Spleen (tissue), 11 donors: Measurements from ENCODE around the gene GCK. TPM values are rescaled to one million over a fixed set of nuclear protein-coding genes. Genes with fewer than 3 reads are reported as not detected.
"Not testable (repeated sequence)": the region's sequence is repeated elsewhere in the genome, so short reads cannot be mapped to it uniquely, and the experiment has no call there.

Experiments
- DNase-seq: peaks from one replicate; pipeline ENCODE4 v3.0.0-alpha.2; 2020
- H3K27ac ChIP-seq, 8 donors: fragments of 200-600 bp; sonication (generic) in 7 of 8; 1 replicate in 4 of 8; 2 replicates in 4 of 8; pipeline versions ENCODE4 v1.5.0 to v1.8.0; 2016 to 2021; ENCODE audit warnings: inconsistent platforms in 4 of 8, mild to moderate bottlenecking in 4 of 8, moderate library complexity in 1 of 8
- H3K27me3 ChIP-seq, 7 donors: fragments of 200-600 bp; sonication (generic) in 6 of 7; replicated peaks in 1 of 7; 1 replicate in 4 of 7; 2 replicates in 3 of 7; pipeline versions ENCODE4 v1.5.0 to v1.8.0; 2016 to 2021; ENCODE audit warnings: inconsistent platforms in 3 of 7, mild to moderate bottlenecking in 1 of 7
- H3K36me3 ChIP-seq, 6 donors: fragments of 200-600 bp; sonication (generic) in 5 of 6; 1 replicate in 4 of 6; 2 replicates in 2 of 6; pipeline versions ENCODE4 v1.5.0 to v1.8.0; 2016 to 2021; ENCODE audit warnings: inconsistent platforms in 2 of 6
- H3K4me1 ChIP-seq, 6 donors: fragments of 200-600 bp; sonication (generic) in 5 of 6; 1 replicate in 3 of 6; 2 replicates in 3 of 6; pipeline versions ENCODE4 v1.5.0 to v1.8.0; 2016 to 2021; ENCODE audit warnings: inconsistent platforms in 3 of 6
- H3K4me3 ChIP-seq, 8 donors: fragments of 200-600 bp; sonication (generic) in 7 of 8; 1 replicate in 4 of 8; 2 replicates in 4 of 8; pipeline versions ENCODE4 v1.5.0 to v1.8.0; 2016 to 2021; ENCODE audit warnings: inconsistent platforms in 4 of 8, mild to moderate bottlenecking in 4 of 8, moderate library complexity in 2 of 8
- H3K9me3 ChIP-seq, 8 donors: fragments of 200-600 bp; sonication (generic) in 7 of 8; 1 replicate in 4 of 8; 2 replicates in 4 of 8; pipeline versions ENCODE4 v1.5.0 to v1.8.0; 2016 to 2021; ENCODE audit warnings: inconsistent platforms in 4 of 8
- CTCF ChIP-seq, 11 experiments: fragments of 200-600 bp in 7 of 11; fragments of 450-650 bp in 4 of 11; sonication (generic) in 4 of 11; IDR thresholded peaks in 8 of 11; conservative IDR thresholded peaks in 3 of 11; 1 replicate in 7 of 11; 2 replicates in 4 of 11; pipeline versions ENCODE4 v1.4.0 to v1.8.0; 2016 to 2021; ENCODE audit warnings: antibody characterized with exemption in 11 of 11, inconsistent platforms in 4 of 11, mild to moderate bottlenecking in 1 of 11
- POLR2A ChIP-seq, 3 donors: fragments of 450-650 bp; IDR thresholded peaks; one replicate each; pipeline ENCODE4 v1.5.1; 2017; ENCODE audit warnings: antibody characterized with exemption in 3 of 3, mild to moderate bottlenecking in 1 of 3
- POLR2AphosphoS5 ChIP-seq, 3 donors: sonication (generic); formaldehyde crosslinking; IDR thresholded peaks; one replicate each; pipeline ENCODE4 v1.5.1; 2017; ENCODE audit warnings: antibody characterized with exemption in 3 of 3
- WGBS, 5 donors: extraction: QIAGEN DNeasy Blood & Tissue Kit in 3 of 5; methylation state at CpG; one replicate each; pipeline versions ENCODE4 v1.1.5 to v1.1.7; 2013 to 2018; 5-methylcytosine and 5-hydroxymethylcytosine counted together
- intact Hi-C: fragments of 100-400 bp; cut with DNase I; formaldehyde crosslinking; loops from one replicate; pipeline ENCODE4 v1.15.0; 2023; ENCODE audit warnings: low total_unique reads
- polyA plus RNA-seq, 3 donors: library from polyadenylated mRNA; stranded (reverse); fragments of 200-250 nt; gene quantifications; one replicate each; pipeline ENCODE4 v1.2.1, GENCODE V29; 2013
- total RNA-seq, 7 donors: library from RNA; depleted of rRNA in 3 of 7; stranded (reverse); fragments of >200 nt in 3 of 7; fragmentation: NEBNext Ultra II Directional in 4 of 7; extraction: Animal tissue kit (Norgen Biotek cat#: 25700) in 4 of 7; gene quantifications; one replicate each; pipeline versions ENCODE4 v1.1.0 to v1.2.1, GENCODE V29; 2016 to 2021
- donor health status: healthy with polysubstance abuse.
- donor health status: DM: no; HTN: no; CAD: no; lungs with moderate emphysema.
- donor health status: DM: no; HTN: no; CAD: no.
- donor health status: Bipolar disorder and iron deficiency.
- donor health status: healthy.
- donor health status: DM: no; HTN: no; CAD: no.
- donor health status: DM: yes; HTN: yes; CAD: no.

GCK gene
- total and polyA plus RNA-seq, 10 donors, result 0.29 to 1.7 (median 0.55) TPM; not detected in 3

GRCh38 chr7:44180631-44181030 is 8.6 kb downstream of the GCK start:
- DNase-seq, result no peak
- WGBS, 5 donors, result 54 to 73% (median 64%) methylated on average over 3 of the region's 3 CpGs
- H3K4me3 ChIP-seq, result no peak overlapping the region
- H3K27ac ChIP-seq, result no peak overlapping the region
- H3K36me3 ChIP-seq, result no peaks in the 10 kb centered on the region
- H3K27me3 ChIP-seq, result peaks cover 0 to 11% (median 0%) of the 10 kb centered on the region in 7 donors
- H3K4me1 ChIP-seq, result no peaks in the 10 kb centered on the region
- intact Hi-C loops, result no loop called here
- TF ChIP-seq POLR2A (IDR thresholded peaks at IDR 0.05) (no peak), POLR2AphosphoS5 (IDR thresholded peaks at IDR 0.05) (no peak), CTCF (IDR thresholded peaks at IDR 0.05 in 8 of 11, conservative IDR thresholded peaks at IDR 0.05 in 3 of 11) (no peak)
- H3K9me3 ChIP-seq, result peaks cover 0 to 15% (median 9%) of the 10 kb centered on the region in 8 donors

DNA sequence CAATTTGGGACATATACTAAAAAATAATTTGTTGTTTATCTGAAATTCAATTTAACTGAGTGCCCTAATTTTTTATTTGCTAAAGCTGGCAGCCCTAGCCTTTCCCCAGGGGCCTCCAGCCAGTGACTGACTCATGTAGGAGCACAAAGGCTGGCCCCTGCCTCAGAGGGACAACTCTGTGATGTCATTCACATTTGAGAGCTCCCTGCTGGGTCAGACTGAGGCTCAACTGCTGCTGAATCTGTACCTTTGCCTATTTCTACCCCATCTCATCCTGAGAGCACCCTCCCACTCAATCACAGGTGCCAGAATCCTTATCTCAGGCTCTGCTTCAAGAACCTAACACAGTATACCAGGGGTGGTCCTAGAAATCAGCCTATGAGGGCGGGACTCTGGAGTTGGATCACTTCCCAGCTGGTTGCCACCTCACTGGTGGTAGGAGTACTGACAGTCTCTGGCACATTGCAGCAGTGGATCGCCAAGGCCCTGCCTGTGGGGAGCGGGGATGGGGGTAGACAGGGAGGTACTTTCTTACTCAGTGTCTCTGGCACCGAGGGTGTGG is 11.6 kb downstream of the GCK start:
- Histone ChIP-seq H3K9me3 (peaks cover 0 to 10% (median 5%) of the 10 kb centered on the region in 8 donors), H3K4me1 (no peaks in the 10 kb centered on the region), H3K36me3 (no peaks in the 10 kb centered on the region), H3K27ac (no peak overlapping the region), H3K4me3 (no peak overlapping the region), H3K27me3 (peaks cover 0 to 11% (median 0%) of the 10 kb centered on the region in 7 donors)
- intact Hi-C loops, result no loop called here
- WGBS, 5 donors, result 79 to 87% (median 84%) methylated on average over 4 of the region's 4 CpGs
- no peak for TF ChIP-seq POLR2AphosphoS5 (IDR thresholded peaks at IDR 0.05)
- TF ChIP-seq CTCF (IDR thresholded peaks at IDR 0.05 in 8 of 11, conservative IDR thresholded peaks at IDR 0.05 in 3 of 11), result no peak
- no peak for TF ChIP-seq POLR2A (IDR thresholded peaks at IDR 0.05)
- no peak for DNase-seq

GRCh38 chr7:44176486-44176885 is 12.8 kb downstream of the GCK start:
- H3K4me1 ChIP-seq, result no peaks in the 10 kb centered on the region
- peaks cover 0 to 11% (median 0%) of the 10 kb centered on the region in 7 donors for H3K27me3 ChIP-seq
- H3K4me3 ChIP-seq, result no peak overlapping the region
- H3K36me3 ChIP-seq, result no peaks in the 10 kb centered on the region
- intact Hi-C loops, result no loop called here
- 65 to 87% (median 80%) methylated on average over 5 to 7 of the region's 7 CpGs for WGBS, 5 donors
- DNase-seq, result no peak
- no peaks in the 10 kb centered on the region for H3K9me3 ChIP-seq
- no peak for TF ChIP-seq POLR2AphosphoS5 (IDR thresholded peaks at IDR 0.05)
- no peak for TF ChIP-seq POLR2A (IDR thresholded peaks at IDR 0.05)
- H3K27ac ChIP-seq, result no peak overlapping the region

- H3K4me3 ChIP-seq, result no peak overlapping the region
- DNase-seq, result no peak
- TF ChIP-seq POLR2A (IDR thresholded peaks at IDR 0.05) (no peak), POLR2AphosphoS5 (IDR thresholded peaks at IDR 0.05) (no peak), CTCF (IDR thresholded peaks at IDR 0.05 in 8 of 11, conservative IDR thresholded peaks at IDR 0.05 in 3 of 11) (no peak)
- no peak overlapping the region for H3K27ac ChIP-seq
- H3K36me3 ChIP-seq, result no peaks in the 10 kb centered on the region
- peaks cover 0 to 11% (median 0%) of the 10 kb centered on the region in 7 donors for H3K27me3 ChIP-seq
- H3K4me1 ChIP-seq, result no peaks in the 10 kb centered on the region
- WGBS, 5 donors, result 58 to 83% (median 81%) methylated on average over 3 of the region's 3 CpGs
- intact Hi-C loops, result no loop called here
- no peaks in the 10 kb centered on the region for H3K9me3 ChIP-seq
Observed at GRCh38 chr7:44175730-44176129, 13.5 kb downstream of the GCK start.

DNA sequence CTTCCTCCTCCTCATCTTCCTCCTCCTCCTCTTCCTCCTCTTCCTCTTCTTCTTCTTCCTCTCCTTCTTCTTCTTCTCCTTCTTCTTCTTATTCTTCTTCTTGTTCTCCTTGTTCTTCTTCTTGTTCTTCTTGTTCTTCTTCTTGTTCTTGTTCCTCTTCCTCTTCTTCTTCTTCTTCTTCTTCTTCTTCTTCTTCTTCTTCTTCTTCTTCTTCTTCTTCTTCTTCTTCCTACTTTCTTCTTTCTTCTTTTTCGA is 14.6 kb downstream of the GCK start:
- H3K27ac ChIP-seq, H3K4me1 ChIP-seq, H3K9me3 ChIP-seq, intact Hi-C loops, H3K4me3 ChIP-seq, DNase-seq, H3K36me3 ChIP-seq: not testable (repeated sequence)
- WGBS, 5 donors, result 52 to 71% (median 64%) methylated on average over 1 of the region's 1 CpG
- H3K27me3 ChIP-seq, result peaks cover 0 to 11% (median 0%) of the 10 kb centered on the region in 7 donors
